GM23338 (cell line): Measurements from ENCODE around the gene FAM219A. TPM values are rescaled to one million over a fixed set of nuclear protein-coding genes. Genes with fewer than 3 reads are reported as not detected.

ENCODE experiments used
- ATAC-seq: fragments of 200-7000 bp; cut with Tn5 transposase; 3 replicates; pipeline ENCODE4 v1.9.1; 2020
- DNase-seq: peaks from one replicate; pipeline ENCODE4 v3.0.0-alpha.2; 2015; ENCODE audit warnings: low spot score
- H2AFZ ChIP-seq: fragments of 200-600 bp; sonication (generic); 2 replicates; pipeline ENCODE4 v1.8.0; 2016; ENCODE audit warnings: antibody characterized with exemption, mild to moderate bottlenecking, moderate library complexity
- H3F3A ChIP-seq: fragments of 200-600 bp; sonication (generic); replicated peaks from 2 replicates; pipeline ENCODE4 v1.8.0; 2017; ENCODE audit warnings: antibody characterized with exemption, mixed run types, low read depth
- H3K27ac ChIP-seq: fragments of 200-600 bp; sonication (generic); 2 replicates; pipeline ENCODE4 v1.6.1; 2016; ENCODE audit warnings: low read depth
- H3K27me3 ChIP-seq: fragments of 200-600 bp; sonication (generic); 2 replicates; pipeline ENCODE4 v1.8.0; 2016; ENCODE audit warnings: mild to moderate bottlenecking, mixed run types, moderate library complexity; ENCODE audit not compliant: insufficient read depth
- H3K36me3 ChIP-seq: fragments of 200-600 bp; sonication (generic); 2 replicates; pipeline ENCODE4 v1.8.0; 2016; ENCODE audit warnings: mild to moderate bottlenecking; ENCODE audit not compliant: insufficient read depth
- H3K4me1 ChIP-seq: fragments of 200-600 bp; sonication (generic); 2 replicates; pipeline ENCODE4 v1.8.0; 2016; ENCODE audit warnings: mild to moderate bottlenecking, moderate library complexity; ENCODE audit not compliant: insufficient read depth
- H3K4me2 ChIP-seq: fragments of 200-600 bp; sonication (generic); 2 replicates; pipeline ENCODE4 v1.7.1; 2017; ENCODE audit warnings: mixed run types
- H3K4me3 ChIP-seq: fragments of 200-600 bp; sonication (generic); 2 replicates; pipeline ENCODE4 v1.6.1; 2016; ENCODE audit warnings: mixed run types
- H3K79me2 ChIP-seq: fragments of 200-600 bp; sonication (generic); replicated peaks from 2 replicates; pipeline ENCODE4 v1.8.0; 2017; ENCODE audit warnings: mild to moderate bottlenecking; ENCODE audit not compliant: insufficient read depth
- H3K9me2 ChIP-seq: fragments of 200-600 bp; sonication (generic); 2 replicates; pipeline ENCODE4 v1.8.0; 2017; ENCODE audit not compliant: insufficient read depth
- H4K20me1 ChIP-seq: fragments of 200-600 bp; sonication (generic); replicated peaks from 2 replicates; pipeline ENCODE4 v1.8.0; 2017; ENCODE audit warnings: mild to moderate bottlenecking; ENCODE audit not compliant: insufficient read depth
- H3K27ac Mint-ChIP-seq: 2 replicates; pipeline ENCODE4 v1.8.0; 2020; ENCODE audit warnings: inconsistent platforms, mild to moderate bottlenecking, moderate library complexity, mixed read lengths
- H3K27me3 Mint-ChIP-seq: 3 replicates; pipeline ENCODE4 v1.8.0; 2022; ENCODE audit warnings: low read depth, mild to moderate bottlenecking, moderate library complexity, mixed read lengths, inconsistent platforms; ENCODE audit not compliant: insufficient read depth, poor library complexity
- H3K36me3 Mint-ChIP-seq: 3 replicates; pipeline ENCODE4 v1.8.0; 2021; ENCODE audit warnings: low read depth, mild to moderate bottlenecking, inconsistent platforms, moderate library complexity, mixed read lengths
- H3K4me1 Mint-ChIP-seq: 3 replicates; pipeline ENCODE4 v1.8.0; 2020; ENCODE audit warnings: mild to moderate bottlenecking, inconsistent platforms, mixed read lengths
- H3K4me3 Mint-ChIP-seq: 3 replicates; pipeline ENCODE4 v1.8.0; 2021; ENCODE audit warnings: moderate library complexity, mild to moderate bottlenecking, inconsistent platforms, mixed read lengths
- H3K9me3 Mint-ChIP-seq: 3 replicates; pipeline ENCODE4 v1.8.0; 2020; ENCODE audit warnings: moderate library complexity, mild to moderate bottlenecking, inconsistent platforms, mixed read lengths
- ETS1 ChIP-seq: IDR thresholded peaks from 2 replicates; pipeline ENCODE4 v1.6.1; 2016; ENCODE audit warnings: antibody characterized with exemption
- POLR2AphosphoS5 ChIP-seq: IDR thresholded peaks from 2 replicates; pipeline ENCODE4 v1.6.1; 2016; ENCODE audit warnings: antibody characterized with exemption, low read depth
- REST ChIP-seq: IDR thresholded peaks from one replicate; pipeline ENCODE4 v1.6.1; 2018; ENCODE audit warnings: antibody characterized with exemption; ENCODE audit not compliant: unreplicated experiment
- polyA plus RNA-seq: library from polyadenylated mRNA; unstranded; fragments of >200 nt; fragmentation: Nextera tagmentation; extraction: Ambion mirVana; gene quantifications from 2 replicates; pipeline ENCODE4 v1.2.1, GENCODE V29; 2016
- total RNA-seq: library from RNA; depleted of rRNA; stranded (reverse); fragments of >200 nt; shearing (Covaris generic); gene quantifications from 2 replicates; pipeline ENCODE4 v1.2.3, GENCODE V29; 2014
- TF ChIP-seq, protein P1 (sequence below), 2 experiments: fragments of 200-600 bp in 1 of 2; sonication (generic) in 1 of 2; conservative IDR thresholded peaks; 2 replicates each; pipeline versions ENCODE4 v1.5.1 to v1.6.1; 2016 to 2017; ENCODE audit warnings: antibody characterized with exemption in 2 of 2, low read depth in 2 of 2, mild to moderate bottlenecking in 2 of 2, moderate library complexity in 1 of 2

The FAM219A gene
- total and polyA plus RNA-seq, 2 experiments from 2014 or later = 3.8 to 7.2 TPM

DNA sequence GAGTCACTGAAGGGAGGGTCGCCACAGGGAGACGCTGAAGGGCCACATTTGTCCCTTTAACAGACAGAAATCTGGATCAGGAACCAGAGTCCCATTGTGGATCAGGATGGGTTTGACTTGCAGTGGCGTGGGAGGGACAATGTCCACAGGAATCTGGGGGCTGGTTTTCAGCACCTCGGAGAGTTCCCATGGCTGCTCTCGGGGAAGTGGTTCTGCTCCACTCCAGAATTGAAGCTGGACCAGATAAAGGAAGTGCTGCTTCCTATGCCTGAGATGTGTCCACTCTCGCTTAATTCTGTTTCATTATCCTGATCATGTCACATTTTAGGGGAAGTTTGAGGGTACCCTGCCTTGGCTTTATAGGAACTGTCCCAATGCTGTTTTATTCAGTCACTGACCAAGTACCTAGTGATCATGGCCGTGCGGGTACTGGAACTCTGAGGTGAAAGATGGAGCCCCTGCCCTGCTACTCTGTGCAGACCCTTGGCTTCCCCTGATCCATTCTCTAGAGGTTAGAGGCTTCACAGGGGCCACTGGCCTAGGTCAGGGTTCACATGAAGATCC lies 35.7 kb upstream of the FAM219A start:
- Histone ChIP-seq H3K27me3 (no peaks in the 10 kb centered on the region), H3K9me2 (no peaks in the 10 kb centered on the region), H4K20me1 (no peaks in the 10 kb centered on the region), H3K79me2 (no peaks in the 10 kb centered on the region), H3K4me3 (no peak overlapping the region), H3K27ac (no peak overlapping the region), H3K36me3 (no peaks in the 10 kb centered on the region), H3K4me1 (0 out of 2 replicates have a peak, but pooled peaks cover 3% of the 10 kb centered on the region), H3K4me2 (no peak overlapping the region), H3F3A (no peaks in the 10 kb centered on the region), H2AFZ (no peak overlapping the region)
- Mint-ChIP-seq H3K4me3 (no peak overlapping the region), H3K36me3 (no peaks in the 10 kb centered on the region), H3K4me1 (no peaks in the 10 kb centered on the region; the same call in 2 of the 3 replicates), H3K27me3 (no peaks in the 10 kb centered on the region), H3K27ac (no peak overlapping the region), H3K9me3 (no peaks in the 10 kb centered on the region)
- peak; percentile 83 for DNase-seq
- TF ChIP-seq REST (peak; percentile 87), ETS1 (no peak)
- ATAC-seq = peak; percentile 86

DNA sequence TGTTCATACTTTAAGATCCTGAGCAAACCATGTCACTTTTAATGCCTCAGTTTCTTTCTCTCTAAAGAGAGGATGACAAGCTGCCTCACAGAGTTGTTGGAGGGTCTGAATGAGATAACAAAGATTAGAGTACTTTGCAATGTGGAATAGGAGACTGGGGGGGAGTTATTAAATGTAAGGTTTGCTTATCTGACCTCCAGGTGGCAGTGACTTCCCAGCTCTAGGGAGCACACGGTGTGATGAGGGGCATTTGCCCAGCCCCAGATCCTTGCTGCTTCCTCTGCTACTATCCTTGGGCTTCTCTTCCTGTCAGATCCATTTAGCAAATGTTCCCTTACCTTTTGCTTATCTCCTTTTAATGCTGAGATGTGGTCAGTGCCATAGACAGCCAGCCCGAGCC lies 33.7 kb upstream of the FAM219A start:
- no peaks in the 10 kb centered on the region for H3K36me3 Mint-ChIP-seq
- Histone ChIP-seq H3K36me3 (no peaks in the 10 kb centered on the region), H3K4me3 (no peak overlapping the region), H3K4me1 (no peaks in the 10 kb centered on the region), H4K20me1 (no peaks in the 10 kb centered on the region), H2AFZ (no peak overlapping the region), H3K4me2 (no peak overlapping the region), H3K79me2 (no peaks in the 10 kb centered on the region), H3F3A (no peaks in the 10 kb centered on the region), H3K9me2 (no peaks in the 10 kb centered on the region), H3K27me3 (no peaks in the 10 kb centered on the region), H3K27ac (no peak overlapping the region)
- no peaks in the 10 kb centered on the region; the same call in 2 of the 3 replicates for H3K4me1 Mint-ChIP-seq
- H3K27ac Mint-ChIP-seq = no peak overlapping the region
- no peak overlapping the region for H3K4me3 Mint-ChIP-seq
- TF ChIP-seq, protein P1, sequence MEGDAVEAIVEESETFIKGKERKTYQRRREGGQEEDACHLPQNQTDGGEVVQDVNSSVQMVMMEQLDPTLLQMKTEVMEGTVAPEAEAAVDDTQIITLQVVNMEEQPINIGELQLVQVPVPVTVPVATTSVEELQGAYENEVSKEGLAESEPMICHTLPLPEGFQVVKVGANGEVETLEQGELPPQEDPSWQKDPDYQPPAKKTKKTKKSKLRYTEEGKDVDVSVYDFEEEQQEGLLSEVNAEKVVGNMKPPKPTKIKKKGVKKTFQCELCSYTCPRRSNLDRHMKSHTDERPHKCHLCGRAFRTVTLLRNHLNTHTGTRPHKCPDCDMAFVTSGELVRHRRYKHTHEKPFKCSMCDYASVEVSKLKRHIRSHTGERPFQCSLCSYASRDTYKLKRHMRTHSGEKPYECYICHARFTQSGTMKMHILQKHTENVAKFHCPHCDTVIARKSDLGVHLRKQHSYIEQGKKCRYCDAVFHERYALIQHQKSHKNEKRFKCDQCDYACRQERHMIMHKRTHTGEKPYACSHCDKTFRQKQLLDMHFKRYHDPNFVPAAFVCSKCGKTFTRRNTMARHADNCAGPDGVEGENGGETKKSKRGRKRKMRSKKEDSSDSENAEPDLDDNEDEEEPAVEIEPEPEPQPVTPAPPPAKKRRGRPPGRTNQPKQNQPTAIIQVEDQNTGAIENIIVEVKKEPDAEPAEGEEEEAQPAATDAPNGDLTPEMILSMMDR (conservative IDR thresholded peaks at IDR 0.05; ENCODE audit: low read depth in 2 of 2) = peak; percentile 36 to 63
- no peak for TF ChIP-seq POLR2AphosphoS5
- DNase-seq = peak; percentile 49
- no peaks in the 10 kb centered on the region for H3K27me3 Mint-ChIP-seq
- ATAC-seq = peak; percentile 71
- no peaks in the 10 kb centered on the region for H3K9me3 Mint-ChIP-seq
